Gastroesophageal sphincter (tissue), 4 donors: ENCODE results near the gene OTX1. TPM values are rescaled to one million over a fixed set of nuclear protein-coding genes. Genes with fewer than 3 reads are reported as not detected.

ENCODE experiments used
- ATAC-seq: fragments of 150-250 bp; one replicate; pipeline ENCODE4 v1.9.1; 2016; ENCODE audit warnings: mild to moderate bottlenecking, moderate library complexity
- H3K27ac ChIP-seq, 4 donors: fragments of 200-600 bp; sonication (generic) in 3 of 4; 1 replicate in 3 of 4; 2 replicates in 1 of 4; pipeline ENCODE4 v1.5.1; 2016 to 2019
- H3K27me3 ChIP-seq: fragments of 200-600 bp; sonication (generic); one replicate; pipeline ENCODE4 v1.5.1; 2019
- H3K36me3 ChIP-seq, 2 donors: fragments of 200-600 bp; sonication (generic); one replicate each; pipeline ENCODE4 v1.5.1; 2019; ENCODE audit warnings: control low read depth in 1 of 2
- H3K4me1 ChIP-seq, 3 donors: fragments of 200-600 bp; sonication (generic); 1 replicate in 2 of 3; 2 replicates in 1 of 3; pipeline ENCODE4 v1.5.1; 2016 to 2019; ENCODE audit warnings: control low read depth in 2 of 3
- H3K4me3 ChIP-seq, 2 donors: fragments of 200-600 bp; sonication (generic); one replicate each; pipeline ENCODE4 v1.5.1; 2019; ENCODE audit warnings: mild to moderate bottlenecking in 1 of 2, moderate library complexity in 1 of 2
- H3K9me3 ChIP-seq, 3 donors: fragments of 200-600 bp; sonication (generic); one replicate each; pipeline ENCODE4 v1.5.1; 2017 to 2019; ENCODE audit warnings: control low read depth in 2 of 3
- EP300 ChIP-seq: sonication (generic); formaldehyde crosslinking; IDR thresholded peaks from one replicate; pipeline ENCODE4 v1.6.1; 2017; ENCODE audit warnings: antibody characterized with exemption, mild to moderate bottlenecking
- POLR2A ChIP-seq, 2 donors: fragments of 450-650 bp; IDR thresholded peaks; one replicate each; pipeline ENCODE4 v1.6.1; 2017; ENCODE audit warnings: antibody characterized with exemption in 2 of 2, mild to moderate bottlenecking in 2 of 2, moderate library complexity in 1 of 2
- POLR2AphosphoS5 ChIP-seq: sonication (generic); formaldehyde crosslinking; IDR thresholded peaks from one replicate; pipeline ENCODE4 v1.6.1; 2017; ENCODE audit warnings: antibody characterized with exemption
- WGBS, 2 donors: methylation state at CpG; one replicate each; pipeline ENCODE4 v1.1.5; 2018; ENCODE audit warnings: low coverage in 1 of 2; 5-methylcytosine and 5-hydroxymethylcytosine counted together
- total RNA-seq, 4 donors: library from RNA; depleted of rRNA; stranded (reverse); fragments of >200 nt; gene quantifications; one replicate each; pipeline ENCODE4 v1.1.0, GENCODE V29; 2016
- TF ChIP-seq, protein P1 (sequence below), 4 experiments: fragments of 200-600 bp in 2 of 4; fragments of 450-650 bp in 2 of 4; sonication (generic) in 1 of 4; IDR thresholded peaks; one replicate each; pipeline ENCODE4 v1.5.1; 2017 to 2019; ENCODE audit warnings: antibody characterized with exemption in 4 of 4, mild to moderate bottlenecking in 2 of 4, moderate library complexity in 2 of 4

Gene OTX1
- total RNA-seq = under 1 TPM in 1 of 4 donors, not detected in 3; 0.62 TPM

DNA sequence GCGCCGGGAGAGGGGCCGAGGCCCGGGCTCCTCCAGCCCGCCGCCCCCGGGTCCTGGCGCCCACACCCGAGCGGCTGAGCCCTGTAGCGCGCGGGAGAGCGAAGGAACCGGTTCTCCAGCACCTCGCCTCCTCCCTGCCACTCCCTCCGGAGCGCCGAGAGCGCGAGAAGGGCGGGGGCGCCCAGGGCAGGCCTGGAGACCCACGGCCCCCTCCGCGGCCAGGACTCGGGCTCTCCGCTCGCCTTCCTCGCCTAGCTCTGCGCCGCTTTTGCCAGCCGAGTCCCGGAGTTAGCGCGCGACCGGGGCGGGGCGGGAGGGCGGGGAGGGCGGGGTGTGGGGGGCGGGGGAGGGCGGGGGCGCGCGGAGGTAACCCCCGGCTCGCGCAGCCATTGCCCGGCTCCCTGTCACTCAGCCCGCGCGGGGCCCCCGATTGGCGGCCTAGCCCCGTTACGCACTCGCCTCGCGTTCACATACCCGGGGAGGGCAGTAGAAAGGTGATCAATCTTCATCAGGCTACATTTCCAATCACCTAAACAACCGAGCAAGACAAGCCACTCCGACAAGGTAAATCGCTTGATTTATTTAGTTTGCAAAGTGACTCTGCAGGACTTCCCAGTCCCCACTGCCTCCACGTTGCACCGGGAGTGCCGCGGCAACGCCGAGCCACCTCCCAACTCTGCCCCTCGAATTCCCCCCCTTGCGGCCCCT is at the start of gene OTX1:
TSS of gene OTX1 (plus strand) at position 497 of the 708 bp plus-strand sequence. CDS start 2,161 bp downstream, outside the sequence.
- H3K4me3 ChIP-seq = peak within 1 kb of the TSS; percentile 28 to 62
- H3K4me1 ChIP-seq = peaks cover 0 to 69% (median 26%) of the 10 kb centered on the region in 3 donors
- H3K27me3 ChIP-seq = peaks cover 99% of the 10 kb centered on the region
- no peak for TF ChIP-seq POLR2AphosphoS5
- TF ChIP-seq POLR2A (IDR thresholded peaks at IDR 0.05) = no peak
- TF ChIP-seq, protein P1, sequence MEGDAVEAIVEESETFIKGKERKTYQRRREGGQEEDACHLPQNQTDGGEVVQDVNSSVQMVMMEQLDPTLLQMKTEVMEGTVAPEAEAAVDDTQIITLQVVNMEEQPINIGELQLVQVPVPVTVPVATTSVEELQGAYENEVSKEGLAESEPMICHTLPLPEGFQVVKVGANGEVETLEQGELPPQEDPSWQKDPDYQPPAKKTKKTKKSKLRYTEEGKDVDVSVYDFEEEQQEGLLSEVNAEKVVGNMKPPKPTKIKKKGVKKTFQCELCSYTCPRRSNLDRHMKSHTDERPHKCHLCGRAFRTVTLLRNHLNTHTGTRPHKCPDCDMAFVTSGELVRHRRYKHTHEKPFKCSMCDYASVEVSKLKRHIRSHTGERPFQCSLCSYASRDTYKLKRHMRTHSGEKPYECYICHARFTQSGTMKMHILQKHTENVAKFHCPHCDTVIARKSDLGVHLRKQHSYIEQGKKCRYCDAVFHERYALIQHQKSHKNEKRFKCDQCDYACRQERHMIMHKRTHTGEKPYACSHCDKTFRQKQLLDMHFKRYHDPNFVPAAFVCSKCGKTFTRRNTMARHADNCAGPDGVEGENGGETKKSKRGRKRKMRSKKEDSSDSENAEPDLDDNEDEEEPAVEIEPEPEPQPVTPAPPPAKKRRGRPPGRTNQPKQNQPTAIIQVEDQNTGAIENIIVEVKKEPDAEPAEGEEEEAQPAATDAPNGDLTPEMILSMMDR (IDR thresholded peaks at IDR 0.05) = no peak
- no peak for TF ChIP-seq EP300
- H3K9me3 ChIP-seq = peaks cover 0 to 26% (median 0%) of the 10 kb centered on the region in 3 donors
- ATAC-seq = peak; percentile 44
- no peak within 1 kb of the TSS for H3K27ac ChIP-seq
- H3K36me3 ChIP-seq = peaks cover 0 to 26% of the 10 kb centered on the region in 2 donors
- WGBS, 2 donors = 0% methylated on average over 2 to 3 of the region's 73 CpGs

GRCh38 chr2:63001576-63001975 is 49.1 kb upstream of the OTX1 start:
- TF ChIP-seq POLR2A (IDR thresholded peaks at IDR 0.05) (no peak), POLR2AphosphoS5 (no peak), EP300 (no peak)
- TF ChIP-seq, protein P1 (IDR thresholded peaks at IDR 0.05) = no peak
- Histone ChIP-seq H3K36me3 (peaks cover 0 to 31% of the 10 kb centered on the region in 2 donors), H3K9me3 (no peaks in the 10 kb centered on the region), H3K4me3 (no peak overlapping the region), H3K27ac (no peak overlapping the region), H3K27me3 (no peaks in the 10 kb centered on the region), H3K4me1 (peaks cover 0 to 14% (median 6%) of the 10 kb centered on the region in 3 donors)
- ATAC-seq = no peak

GRCh38 chr2:63003351-63003750 is 47.3 kb upstream of the OTX1 start:
- no peaks in the 10 kb centered on the region for H3K27me3 ChIP-seq
- TF ChIP-seq EP300 = no peak
- TF ChIP-seq POLR2A (IDR thresholded peaks at IDR 0.05) = no peak
- no peak for TF ChIP-seq POLR2AphosphoS5
- TF ChIP-seq, protein P1 (IDR thresholded peaks at IDR 0.05) = no peak
- peaks cover 0 to 18% of the 10 kb centered on the region in 2 donors for H3K36me3 ChIP-seq
- H3K27ac ChIP-seq = no peak overlapping the region
- no peaks in the 10 kb centered on the region for H3K9me3 ChIP-seq
- H3K4me1 ChIP-seq = peaks cover 0 to 14% (median 6%) of the 10 kb centered on the region in 3 donors
- ATAC-seq = no peak
- H3K4me3 ChIP-seq = no peak overlapping the region
- 87 to 91% methylated on average over 4 of the region's 4 CpGs for WGBS, 2 donors

GRCh38 chr2:63007813-63008458 is 42.7 kb upstream of the OTX1 start:
- Histone ChIP-seq H3K36me3 (peaks cover 0 to 14% of the 10 kb centered on the region in 2 donors), H3K4me1 (no peaks in the 10 kb centered on the region), H3K9me3 (no peaks in the 10 kb centered on the region), H3K27me3 (no peaks in the 10 kb centered on the region), H3K27ac (no peak overlapping the region), H3K4me3 (no peak overlapping the region)
- ATAC-seq = no peak
- TF ChIP-seq POLR2AphosphoS5 = no peak
- TF ChIP-seq POLR2A (IDR thresholded peaks at IDR 0.05) = no peak
- TF ChIP-seq, protein P1 (IDR thresholded peaks at IDR 0.05) = no peak
- no peak for TF ChIP-seq EP300

DNA sequence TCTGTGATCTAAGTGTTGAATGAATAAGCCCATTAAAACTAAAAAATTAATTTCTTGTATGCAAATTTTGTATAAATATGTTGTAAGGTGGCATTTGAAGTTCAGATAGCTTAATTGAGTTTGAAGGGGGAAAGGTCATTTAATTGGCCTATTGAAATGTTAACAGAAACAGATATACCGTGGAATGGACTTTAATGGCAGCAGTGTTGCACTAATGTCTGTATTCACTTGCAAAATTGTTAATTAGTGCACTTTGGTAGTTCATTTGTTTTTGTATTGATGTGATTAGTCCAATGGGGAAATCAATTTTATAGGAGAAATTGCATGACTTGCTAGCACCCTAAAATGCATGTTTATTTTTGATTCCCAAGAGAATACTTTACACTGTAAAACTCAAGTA is 41.8 kb upstream of the OTX1 start:
- no peaks in the 10 kb centered on the region for H3K9me3 ChIP-seq
- no peaks in the 10 kb centered on the region for H3K4me1 ChIP-seq
- H3K36me3 ChIP-seq = peaks cover 4 to 21% of the 10 kb centered on the region in 2 donors
- no peak for ATAC-seq
- H3K27ac ChIP-seq = no peak overlapping the region
- 85 to 100% methylated on average over 1 of the region's 1 CpG for WGBS, 2 donors
- H3K27me3 ChIP-seq = no peaks in the 10 kb centered on the region
- H3K4me3 ChIP-seq = no peak overlapping the region
- TF ChIP-seq, protein P1 (IDR thresholded peaks at IDR 0.05) = no peak
- TF ChIP-seq EP300 (no peak), POLR2A (IDR thresholded peaks at IDR 0.05) (no peak), POLR2AphosphoS5 (no peak)
